ENCODE results near the gene MT1M.
"Not testable (repeated sequence)": the region's sequence is repeated elsewhere in the genome, so short reads cannot be mapped to it uniquely, and the experiment has no call there.

MT1M gene

DNA sequence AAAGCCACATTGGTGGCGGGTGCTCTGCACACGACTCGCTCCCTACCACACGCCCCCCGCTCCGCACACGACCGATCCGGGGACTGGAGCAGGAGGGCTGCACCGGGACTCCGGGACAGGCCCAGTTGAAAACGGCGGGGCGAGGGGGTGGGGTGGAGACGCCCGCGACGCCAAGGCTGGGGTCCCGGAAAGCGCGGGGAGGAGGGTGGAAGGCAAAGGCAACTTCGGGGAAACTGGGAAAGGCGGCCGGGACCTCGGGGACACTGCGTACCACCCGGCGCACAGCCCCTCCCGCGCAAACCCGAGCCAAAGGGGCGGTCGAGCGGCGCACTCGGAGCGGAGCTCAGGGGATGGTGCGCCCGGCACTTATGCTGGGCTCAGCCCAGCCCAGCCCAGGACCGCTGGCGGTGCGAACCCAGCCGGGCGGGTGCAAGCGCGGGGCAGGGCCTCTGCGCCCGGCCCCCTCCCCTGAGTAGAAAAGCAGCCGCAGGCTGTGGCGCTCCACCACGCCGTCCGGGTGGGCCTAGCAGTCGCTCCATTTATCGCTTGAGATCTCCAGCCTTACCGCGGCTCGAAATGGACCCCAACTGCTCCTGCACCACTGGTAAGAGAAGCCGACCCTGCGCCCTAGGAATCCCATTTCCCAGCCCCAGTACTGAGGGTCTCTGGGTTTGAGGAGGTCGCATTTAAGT, at the start of gene MT1M:
Gene MT1M (plus strand): TSS at position 504 of the 692 bp plus-strand sequence. CDS start 73 bp downstream, at position 577.
- DNase-seq, result no peak

DNA sequence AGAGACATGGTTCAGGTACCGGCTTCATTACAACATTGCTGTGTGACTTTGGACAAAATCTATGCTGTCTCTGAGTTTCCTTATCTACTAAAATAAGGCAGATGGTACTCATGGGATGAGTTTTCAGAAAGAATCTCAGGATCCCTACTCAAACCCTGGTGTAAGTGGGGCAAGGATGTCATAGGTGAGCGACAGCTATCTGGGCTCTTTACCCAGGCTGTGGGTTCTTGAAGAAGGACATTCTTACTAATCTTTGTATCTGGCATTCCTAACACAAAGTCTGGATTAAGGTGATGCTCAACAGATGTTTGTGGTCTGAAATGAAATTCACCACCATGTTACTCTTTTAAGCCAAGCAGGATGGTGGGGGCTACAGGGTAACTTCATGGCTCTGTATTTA, 49.5 kb upstream of the MT1M start:
- not testable (repeated sequence) for DNase-seq

DNA sequence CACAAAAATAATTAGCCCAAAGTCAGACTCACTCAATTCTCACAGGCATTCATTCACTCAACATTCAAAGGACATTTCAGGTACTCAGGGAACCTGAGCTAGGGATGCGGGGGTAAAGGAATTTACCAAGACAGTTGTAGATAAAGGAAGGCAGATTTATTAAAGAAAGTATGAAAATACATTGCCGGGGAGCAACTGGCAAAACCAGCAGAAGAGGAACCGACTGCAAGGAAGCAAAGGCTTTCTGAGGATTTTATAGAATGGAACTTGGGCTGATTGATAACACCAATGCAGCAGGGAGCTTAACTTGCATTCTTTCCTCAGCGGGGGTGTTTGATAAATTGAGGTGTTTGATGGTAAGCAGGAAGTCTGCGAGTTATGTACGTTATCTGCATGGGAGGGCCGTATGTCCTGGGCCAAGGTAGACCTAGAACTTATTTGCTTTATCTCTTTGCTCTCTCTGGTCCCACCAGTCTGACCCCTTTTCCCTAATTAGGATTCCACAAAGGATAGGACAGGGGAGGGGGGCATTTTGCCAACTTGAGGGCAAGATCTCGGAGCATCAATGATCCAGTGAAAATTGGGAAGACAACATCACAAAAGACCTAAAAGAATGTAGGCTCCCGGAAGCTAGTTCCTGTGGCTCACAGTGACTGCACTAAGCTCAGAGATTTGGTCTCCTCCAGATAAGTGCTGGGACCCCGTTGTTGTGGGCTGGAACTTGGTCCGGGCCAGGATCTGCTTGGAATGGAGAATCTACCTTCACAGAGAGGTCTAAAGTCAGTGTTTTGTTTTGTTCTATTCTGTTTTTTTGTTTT, 48.9 kb upstream of the MT1M start:
- DNase-seq, result no peak

DNA sequence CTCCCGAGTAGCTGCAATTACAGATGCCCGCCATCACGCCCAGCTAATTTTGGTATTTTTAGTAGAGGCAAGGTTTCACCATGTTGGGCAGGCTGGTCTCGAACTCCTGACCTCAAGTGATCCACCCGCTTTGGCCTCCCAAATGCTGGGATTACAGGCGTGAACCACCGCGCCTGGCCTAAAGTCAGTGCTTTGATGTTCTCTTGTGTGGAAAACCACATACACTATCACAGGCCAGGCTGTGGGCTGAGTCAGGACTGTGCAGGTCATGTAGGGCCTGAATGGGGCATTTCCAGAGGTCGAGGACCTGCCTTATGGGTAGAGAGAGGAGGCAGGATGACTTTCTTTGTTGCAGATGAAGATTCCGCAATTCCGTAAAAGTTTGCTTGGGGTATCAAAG, 48.2 kb upstream of the MT1M start:
- no peak for DNase-seq

DNA sequence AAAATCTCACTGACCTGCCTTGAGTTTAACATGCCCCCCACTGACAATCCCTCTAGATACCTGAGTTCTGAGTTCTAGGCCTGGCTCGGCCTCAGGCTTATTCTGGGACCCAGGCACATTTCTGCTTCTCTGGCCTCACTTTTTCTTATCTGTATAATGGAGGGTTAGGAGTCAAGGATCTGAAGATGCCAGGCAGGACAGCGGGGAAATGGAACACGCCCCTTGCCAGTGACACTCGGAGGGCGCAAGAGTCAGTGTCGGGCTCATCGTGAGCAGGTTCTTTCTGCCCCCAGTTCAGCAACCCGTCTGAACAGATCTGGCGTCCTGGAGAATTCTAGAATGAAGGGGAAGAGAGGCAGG, 43.7 kb upstream of the MT1M start:
- no peak for DNase-seq

DNA sequence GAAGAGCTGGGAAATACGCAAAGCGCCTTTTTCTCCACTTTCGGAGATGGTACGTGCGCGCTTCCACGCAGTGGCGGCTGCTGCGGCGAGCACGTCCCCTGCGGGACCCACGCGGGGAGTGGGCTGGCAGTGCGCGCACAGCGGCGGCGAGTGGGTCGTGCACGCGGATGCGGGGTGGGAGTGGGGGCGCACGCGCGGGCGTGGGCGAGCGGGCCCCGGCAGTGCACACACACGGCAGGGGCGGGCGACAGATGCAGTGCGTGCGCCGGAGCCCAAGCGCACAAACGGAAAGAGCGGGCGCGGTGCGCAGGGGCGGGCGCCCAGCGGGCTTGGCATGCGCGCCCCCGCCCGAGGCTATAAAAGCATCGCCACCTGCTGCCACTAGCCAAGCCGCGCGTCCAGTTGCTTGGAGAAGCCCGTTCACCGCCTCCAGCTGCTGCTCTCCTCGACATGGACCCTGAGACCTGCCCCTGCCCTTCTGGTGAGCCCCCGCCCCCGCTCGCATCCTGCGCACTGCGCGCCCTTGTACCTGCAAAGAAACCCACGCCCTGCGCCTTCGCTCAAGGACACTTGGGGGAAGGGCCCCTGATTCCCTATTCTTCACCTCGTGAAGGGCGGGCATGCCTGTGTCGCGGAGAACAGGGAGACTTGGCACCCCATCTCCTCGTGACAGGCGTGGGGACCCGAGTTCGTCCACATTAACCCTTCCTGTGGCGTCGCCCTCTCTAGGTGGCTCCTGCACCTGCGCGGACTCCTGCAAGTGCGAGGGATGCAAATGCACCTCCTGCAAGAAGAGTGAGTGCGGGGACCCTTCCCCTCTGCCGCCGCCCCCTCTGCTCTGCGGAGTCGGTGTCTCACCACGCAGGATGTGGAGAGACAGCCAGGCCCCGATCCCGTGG, 43.1 kb upstream of the MT1M start, which contains the start of gene MT3:
Gene MT3 (plus strand): TSS at position 388 of the 899 bp plus-strand sequence. CDS start 63 bp downstream, at position 451.
- DNase-seq, result no peak

DNA sequence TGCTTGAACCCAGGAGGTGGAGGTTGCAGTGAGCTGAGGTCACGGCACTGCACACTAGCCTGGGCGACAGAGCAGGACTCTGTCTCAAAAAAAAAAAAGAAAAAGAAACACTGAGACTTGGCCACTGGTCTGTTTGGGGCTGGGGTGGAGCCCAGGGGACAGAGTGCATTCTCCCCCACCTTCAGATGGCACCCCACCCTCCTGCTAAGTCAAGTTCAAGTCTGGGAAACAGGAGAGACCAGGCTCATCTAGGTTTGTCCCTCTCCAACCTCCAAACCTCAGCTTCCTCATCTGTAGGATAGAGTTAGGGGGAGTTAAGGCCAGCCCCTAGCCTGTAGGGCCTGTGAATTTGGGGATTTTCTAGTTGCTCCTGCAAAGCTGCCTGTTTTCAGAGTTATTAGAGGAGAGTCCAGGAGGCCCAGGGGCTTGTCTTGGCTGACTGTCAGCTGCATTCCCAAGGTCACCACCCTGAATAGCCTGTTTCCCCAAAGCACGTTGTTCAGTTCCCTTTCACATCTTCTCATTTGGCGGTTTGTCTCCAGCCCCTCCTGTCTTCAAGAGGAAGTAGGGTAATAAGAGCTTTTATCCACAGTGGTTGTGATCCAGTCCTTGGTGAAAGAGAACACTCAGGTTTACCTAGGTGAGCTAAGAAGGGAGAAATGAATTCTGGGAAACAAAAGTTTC, 40.9 kb upstream of the MT1M start:
- no peak for DNase-seq

DNA sequence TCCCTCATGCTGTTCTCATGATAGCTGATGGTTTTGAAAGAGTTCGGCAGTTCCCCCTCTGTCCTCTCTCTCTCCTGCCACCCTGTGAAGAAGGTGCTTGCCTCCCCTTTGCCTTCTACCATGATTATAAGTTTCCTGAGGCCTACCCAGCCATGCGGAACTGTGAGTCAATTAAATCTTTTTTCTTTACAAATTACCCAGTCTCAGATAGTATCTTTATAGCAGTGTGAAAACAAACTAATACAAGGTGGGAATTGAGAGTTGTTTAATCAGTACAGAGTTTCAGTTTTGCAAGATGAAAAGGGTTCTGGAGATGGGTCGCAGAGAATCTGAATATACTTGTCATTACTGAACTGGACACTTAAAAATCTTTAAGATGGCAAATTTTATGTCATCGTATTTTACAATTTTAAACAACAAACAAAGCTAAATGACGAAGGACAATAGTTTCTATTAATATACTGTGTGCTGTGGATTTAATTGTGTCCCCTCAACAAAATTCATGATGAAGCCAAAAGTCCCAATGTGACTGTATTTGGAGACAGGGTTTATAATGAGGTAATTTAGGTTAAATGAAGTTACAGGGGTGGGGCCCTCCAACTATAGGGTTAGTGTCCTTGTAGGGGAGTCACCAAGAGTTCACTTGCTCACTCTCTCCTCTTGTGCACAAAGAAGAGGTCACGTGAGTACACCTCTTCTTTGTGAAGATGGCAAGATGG, 38.7 kb upstream of the MT1M start:
- DNase-seq, result no peak

DNA sequence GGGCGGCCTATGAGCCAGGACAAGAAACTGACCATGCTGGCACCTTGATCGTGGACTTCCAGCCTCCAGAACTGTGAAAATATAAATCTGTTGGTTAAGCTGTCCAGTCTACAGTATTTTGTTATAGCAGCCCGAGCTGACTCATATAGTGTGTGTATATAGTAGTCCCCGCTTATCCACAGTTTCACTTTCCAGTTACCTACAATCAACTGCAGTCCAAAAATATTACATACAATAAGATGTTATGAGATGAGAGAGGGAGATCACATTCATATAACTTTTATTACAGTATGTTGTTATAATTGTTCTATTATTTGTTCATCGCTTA, 38.2 kb upstream of the MT1M start:
- DNase-seq, result no peak

DNA sequence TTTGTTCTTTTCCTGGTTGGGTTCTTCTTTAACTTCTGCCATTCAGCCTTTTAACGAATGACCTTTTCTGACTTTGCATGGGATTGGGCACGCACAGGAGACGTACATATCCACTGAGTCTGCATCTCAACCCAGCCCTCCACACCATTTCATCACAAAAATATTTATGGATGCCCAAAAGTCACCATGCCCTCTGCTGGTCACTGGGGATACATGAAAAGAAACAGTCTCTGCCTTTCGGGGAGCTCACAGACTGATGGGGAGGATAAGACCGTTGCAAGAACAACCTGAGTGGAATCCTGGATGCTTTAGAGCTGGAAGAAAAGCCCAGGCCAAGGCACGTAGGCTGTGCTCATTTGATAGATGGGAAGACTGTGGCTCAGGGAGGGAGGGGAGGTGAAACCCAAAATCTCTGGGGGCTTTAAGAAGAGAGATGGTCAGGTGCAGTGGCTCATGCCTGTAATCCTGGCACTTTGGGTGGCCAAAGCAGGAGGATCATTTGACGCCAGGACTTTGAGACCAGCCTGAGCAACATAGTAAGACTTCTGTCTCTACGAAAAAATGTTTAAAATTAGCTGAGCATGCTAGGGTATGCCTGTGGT, 32.0 kb upstream of the MT1M start:
- no peak for DNase-seq

DNA sequence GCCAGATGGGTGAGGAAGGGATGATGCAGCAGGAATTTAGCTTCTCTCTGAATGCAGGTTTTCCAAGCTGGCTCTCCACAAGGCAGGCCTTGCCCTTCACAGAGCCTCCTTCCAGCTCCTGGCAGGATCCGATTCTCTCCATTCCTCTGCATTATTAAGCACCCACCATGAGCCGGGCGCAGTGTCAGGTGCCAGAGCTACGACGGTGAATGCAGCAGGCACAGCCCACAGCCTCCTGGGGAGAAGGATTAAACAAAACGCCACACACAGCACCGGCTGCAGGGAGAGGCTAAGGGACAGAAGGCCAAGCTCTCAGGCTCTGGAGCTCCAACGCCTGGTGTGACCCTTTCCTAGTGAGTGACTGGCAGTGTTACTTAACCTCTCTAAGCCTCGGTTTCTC, 31.1 kb upstream of the MT1M start:
- DNase-seq, result no peak

DNA sequence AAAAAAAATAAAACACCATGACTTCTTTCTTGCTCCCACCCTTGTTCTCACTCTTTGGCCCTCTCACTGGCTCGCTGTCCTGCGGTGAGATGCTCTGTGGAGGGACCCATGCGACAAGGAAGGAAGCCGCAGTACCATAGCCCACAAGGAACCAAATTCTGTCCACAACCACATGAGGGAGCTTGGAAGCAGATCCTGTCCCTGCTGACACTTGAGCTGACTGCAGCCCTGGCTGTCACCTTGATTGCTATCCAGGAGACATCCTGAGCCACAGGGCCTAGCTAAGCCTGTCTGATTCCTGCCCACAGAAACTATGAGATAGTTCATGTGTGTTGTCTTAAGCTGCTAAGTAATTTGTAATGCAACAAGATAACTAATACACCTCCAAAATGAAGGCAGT, 28.9 kb upstream of the MT1M start:
- DNase-seq, result no peak

DNA sequence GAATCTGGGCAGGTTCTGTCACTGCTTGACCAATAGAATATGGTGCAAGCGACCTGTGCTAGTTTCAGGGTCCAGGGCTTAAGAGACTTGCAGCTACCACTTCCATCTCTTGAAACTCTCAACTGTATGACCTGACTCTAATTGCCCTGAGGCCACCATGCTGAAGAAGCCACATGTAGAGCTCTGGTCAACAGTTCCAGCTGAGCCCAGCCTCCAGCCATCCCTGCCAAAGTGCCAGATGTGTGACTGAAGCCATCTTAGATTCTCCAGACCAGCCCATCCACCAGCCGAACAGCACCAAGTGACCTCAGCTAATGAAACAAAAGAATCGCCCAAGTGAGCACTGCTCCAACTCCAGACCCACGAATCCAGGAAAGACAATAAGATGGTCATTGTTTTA, 27.5 kb upstream of the MT1M start:
- DNase-seq, result no peak

DNA sequence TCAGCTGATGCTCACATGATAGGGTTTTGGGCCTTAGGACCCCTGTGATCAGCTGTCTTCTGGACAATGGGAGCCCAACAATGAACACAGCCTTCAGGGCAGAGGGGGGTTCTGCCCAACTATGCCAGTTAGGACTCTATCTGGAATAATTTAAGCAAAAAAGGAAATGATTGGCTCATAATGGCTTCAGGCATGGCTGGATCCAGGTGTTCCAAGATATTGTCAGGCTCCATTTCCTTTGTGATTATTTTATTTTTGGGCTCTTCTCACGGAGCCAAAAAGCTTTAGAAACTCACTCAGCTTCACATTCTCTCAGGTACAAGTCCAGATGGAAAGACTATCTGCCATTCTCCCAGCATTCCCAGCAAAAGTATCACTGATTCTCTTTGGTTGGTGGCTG, 27.0 kb upstream of the MT1M start:
- DNase-seq, result no peak

DNA sequence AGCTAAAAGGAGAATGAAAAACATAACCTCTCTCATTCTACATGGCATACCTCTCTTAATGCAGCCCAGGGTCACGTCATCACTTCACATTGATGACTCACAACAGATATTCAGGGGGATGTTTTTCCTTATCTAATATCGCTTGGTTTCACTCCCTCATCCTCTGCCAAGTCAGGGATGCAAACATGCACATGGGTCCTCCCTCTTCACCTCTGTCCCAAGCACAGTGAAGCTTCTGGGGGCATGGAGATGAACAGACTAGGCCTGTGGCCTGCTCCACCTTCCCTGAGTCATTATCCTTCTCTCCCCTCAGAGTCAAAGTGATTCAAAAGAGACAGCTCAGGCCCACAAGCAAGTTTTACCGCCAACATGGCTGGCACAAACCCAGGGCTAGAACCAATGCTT, 26.4 kb upstream of the MT1M start:
- no peak for DNase-seq

DNA sequence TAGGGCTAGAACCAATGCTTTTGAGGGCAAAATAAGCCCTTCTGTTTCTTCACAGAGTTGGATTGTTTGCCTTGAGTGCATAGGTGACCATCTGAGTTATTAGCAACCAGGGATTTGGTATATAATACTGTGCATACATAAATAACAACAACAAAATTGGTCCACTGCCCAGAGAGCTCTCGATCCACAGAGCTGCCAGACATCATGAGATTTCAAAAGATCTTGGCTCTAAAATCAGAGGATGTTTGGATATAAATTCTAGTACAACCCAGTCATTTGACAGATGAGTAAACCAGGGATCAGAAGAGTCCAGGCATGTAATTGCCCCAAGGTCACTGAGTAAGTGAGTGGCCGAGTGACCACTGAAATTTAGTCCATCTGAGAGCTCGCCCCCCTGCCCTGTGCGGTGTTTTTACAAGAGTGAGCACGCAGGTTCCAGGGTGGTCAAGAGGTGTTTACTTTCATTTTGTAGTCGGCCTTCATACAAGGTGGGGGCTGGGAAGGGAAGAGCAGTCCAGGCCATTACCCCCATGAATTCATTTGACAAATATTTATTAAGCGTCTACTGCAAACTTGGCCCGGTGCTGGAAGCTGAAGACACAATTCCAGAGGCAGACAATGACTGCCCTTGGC, 25.9 kb upstream of the MT1M start:
- no peak for DNase-seq

DNA sequence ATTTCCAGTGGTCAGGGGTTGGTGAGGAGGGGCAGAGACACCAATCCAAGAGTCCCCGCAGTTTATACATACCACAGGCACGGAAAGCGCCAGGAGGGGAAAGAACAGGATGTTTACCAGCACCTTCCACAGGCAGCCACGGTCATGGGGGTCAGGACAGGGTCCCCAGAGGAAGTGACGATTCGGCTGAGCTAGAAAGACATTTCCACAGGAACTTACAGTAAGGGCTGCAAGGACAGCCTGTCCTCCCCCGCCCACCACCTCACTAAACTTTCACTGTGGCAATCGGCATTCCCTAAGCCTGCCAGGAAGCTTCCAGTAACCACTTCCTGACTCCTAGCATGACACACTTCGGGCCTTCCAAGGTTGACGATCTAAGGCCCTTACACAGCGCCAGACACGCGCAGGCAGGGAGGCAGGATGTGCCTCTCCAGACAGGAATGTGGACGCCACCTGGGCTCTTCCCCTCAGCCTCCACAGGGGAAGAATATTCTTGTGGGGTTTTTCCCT, 25.3 kb upstream of the MT1M start:
- DNase-seq, result no peak

DNA sequence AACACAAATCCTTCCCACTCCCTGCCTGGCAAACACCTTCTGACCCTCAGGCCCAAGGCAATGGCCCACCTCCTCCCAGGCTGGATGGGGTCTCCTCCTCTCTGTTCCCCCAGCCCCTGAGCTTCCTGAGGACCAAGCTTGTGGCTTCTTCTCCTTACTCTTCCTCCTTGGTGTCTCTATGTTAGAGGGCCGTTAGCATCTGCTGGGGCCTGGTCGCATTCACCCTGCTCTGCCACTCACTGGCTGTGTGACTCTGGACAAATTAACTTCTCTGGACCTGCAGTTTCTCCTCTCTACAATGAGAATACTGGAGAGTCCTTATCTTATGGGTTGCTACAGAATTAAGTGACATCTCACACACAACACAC, 24.8 kb upstream of the MT1M start:
- DNase-seq, result no peak

DNA sequence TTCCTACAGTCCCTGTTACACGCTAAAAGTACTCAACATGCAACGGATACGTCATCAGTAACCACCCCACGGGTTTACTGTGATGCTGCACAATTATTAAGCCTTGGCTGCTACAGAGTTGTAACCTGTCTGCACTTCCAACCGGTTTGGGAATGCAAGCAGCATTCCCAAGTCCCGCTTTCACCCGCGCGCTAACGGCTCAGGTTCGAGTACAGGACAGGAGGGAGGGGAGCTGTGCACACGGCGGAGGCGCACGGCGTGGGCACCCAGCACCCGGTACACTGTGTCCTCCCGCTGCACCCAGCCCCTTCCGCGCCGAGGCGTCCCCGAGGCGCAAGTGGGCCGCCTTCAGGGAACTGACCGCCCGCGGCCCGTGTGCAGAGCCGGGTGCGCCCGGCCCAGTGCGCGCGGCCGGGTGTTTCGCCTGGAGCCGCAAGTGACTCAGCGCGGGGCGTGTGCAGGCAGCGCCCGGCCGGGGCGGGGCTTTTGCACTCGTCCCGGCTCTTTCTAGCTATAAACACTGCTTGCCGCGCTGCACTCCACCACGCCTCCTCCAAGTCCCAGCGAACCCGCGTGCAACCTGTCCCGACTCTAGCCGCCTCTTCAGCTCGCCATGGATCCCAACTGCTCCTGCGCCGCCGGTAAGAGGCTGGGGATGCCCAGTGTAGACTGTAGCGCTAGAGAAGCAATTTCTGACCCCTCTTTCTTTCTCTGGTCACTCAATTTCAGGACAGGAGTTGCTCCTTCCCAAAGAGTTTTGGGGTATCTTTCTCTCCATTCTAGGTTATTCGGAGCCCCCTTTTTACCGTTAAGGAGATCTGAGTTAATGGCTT, 24.2 kb upstream of the MT1M start, which contains the start of gene MT2A:
Gene MT2A (plus strand): TSS at position 542 of the 833 bp plus-strand sequence. CDS start 72 bp downstream, at position 614.
- peak; percentile 66 for DNase-seq

DNA sequence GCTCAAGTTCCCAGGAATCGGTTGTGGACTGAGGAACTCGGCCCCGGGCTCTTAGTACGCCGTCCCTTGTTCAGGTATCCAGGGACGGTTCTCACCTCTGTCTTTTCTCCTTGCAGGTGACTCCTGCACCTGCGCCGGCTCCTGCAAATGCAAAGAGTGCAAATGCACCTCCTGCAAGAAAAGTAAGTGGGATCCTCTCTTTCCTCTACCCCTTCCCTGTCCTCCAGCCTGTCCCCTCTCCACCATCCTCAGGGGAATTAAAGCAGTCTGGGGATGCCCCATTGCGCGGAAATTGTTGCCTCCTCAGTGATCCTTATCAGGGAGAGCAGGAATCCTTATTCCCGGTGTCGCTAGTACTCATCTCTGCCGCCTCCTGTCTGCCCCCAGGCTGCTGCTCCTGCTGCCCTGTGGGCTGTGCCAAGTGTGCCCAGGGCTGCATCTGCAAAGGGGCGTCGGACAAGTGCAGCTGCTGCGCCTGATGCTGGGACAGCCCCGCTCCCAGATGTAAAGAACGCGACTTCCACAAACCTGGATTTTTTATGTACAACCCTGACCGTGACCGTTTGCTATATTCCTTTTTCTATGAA, 23.5 kb upstream of the MT1M start:
- no peak for DNase-seq
